HG03342 (cell line): ENCODE data around the gene ZNF222.
A peak's percentile ranks its signal among the peaks of the same experiment; 100 is the strongest.

Source experiments
- ATAC-seq: cut with Tn5 transposase; IDR thresholded peaks from one replicate; pipeline ENCODE4 v1.9.1; 2021; ENCODE audit warnings: mild to moderate bottlenecking, moderate library complexity; ENCODE audit not compliant: unreplicated experiment

ZNF222 gene

DNA sequence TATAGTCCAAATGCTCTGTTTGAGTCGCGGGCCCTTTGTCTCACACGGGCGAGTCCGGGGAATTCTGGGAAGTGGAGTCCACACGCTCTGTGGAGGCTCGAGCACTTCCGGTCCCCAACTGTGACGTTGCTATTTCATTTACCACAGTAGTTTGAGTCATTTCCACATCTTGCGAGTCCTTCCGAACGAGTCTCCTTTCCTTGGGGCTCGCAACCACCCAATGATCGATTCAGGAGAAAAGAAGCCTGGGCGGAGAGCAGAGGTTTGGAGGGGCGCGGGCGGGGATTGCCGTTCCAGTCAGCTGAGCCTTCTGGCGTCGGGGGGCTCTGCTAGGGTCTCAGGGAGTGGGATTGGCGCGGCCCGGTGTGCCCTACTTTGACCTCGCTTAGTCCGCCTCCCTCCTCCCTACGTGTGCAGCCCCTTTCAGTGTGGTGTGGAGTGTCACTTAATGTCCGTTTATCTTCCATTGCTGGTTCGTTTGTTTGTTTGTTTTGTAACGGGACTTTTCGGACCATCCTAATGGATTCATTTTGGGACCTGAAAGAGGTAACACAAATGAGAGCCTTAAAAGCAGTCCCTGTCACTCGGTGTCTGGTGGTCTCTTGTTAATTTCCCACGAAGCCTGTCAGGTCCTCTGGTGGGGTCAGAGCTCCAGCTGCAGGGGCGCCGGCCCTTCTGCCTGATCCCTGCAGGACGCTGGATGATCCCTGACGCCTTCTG lies at the start of gene ZNF222:
Gene ZNF222, plus strand, starts transcription at position 163 of the 720 bp plus-strand sequence. Its CDS starts 58 bp downstream, at position 221.
- peak; percentile 95 for ATAC-seq

DNA sequence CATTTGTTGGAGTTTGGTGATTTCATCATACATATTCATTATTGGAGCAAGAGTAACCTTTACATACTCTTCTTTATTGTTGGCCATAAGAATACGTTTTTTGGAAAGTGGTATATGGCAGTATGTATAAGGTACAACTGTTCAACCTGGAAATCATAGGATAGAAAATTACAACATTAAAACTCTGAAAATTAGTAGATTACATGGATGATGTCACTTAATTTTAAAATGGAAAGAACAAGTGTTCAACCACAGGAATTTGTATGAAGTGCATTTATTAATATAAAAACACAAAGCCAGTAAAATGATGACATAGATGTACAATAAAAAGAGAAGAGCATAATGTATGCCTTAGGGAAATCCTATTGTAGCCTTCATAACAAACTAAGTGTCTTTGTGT lies 48.4 kb upstream of the ZNF222 start:
- ATAC-seq: no peak

DNA sequence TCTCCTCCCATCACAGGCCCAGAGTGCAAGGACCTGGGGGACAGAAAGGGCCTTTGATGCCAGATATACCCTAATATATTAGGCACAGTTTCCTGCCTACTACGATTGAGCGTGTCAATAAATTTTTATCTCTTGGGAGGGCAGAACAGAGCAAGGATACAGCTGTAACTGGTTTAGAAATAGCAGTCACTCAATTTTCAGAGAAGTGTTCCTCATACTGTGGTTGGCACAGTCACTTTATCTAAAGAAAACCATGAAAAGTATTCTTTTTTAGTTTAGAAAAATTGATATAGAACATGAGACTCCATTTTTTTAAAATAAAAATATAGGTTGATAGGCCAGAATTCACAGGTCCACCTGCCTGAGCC lies 41.7 kb upstream of the ZNF222 start:
- ATAC-seq: peak; percentile 13

DNA sequence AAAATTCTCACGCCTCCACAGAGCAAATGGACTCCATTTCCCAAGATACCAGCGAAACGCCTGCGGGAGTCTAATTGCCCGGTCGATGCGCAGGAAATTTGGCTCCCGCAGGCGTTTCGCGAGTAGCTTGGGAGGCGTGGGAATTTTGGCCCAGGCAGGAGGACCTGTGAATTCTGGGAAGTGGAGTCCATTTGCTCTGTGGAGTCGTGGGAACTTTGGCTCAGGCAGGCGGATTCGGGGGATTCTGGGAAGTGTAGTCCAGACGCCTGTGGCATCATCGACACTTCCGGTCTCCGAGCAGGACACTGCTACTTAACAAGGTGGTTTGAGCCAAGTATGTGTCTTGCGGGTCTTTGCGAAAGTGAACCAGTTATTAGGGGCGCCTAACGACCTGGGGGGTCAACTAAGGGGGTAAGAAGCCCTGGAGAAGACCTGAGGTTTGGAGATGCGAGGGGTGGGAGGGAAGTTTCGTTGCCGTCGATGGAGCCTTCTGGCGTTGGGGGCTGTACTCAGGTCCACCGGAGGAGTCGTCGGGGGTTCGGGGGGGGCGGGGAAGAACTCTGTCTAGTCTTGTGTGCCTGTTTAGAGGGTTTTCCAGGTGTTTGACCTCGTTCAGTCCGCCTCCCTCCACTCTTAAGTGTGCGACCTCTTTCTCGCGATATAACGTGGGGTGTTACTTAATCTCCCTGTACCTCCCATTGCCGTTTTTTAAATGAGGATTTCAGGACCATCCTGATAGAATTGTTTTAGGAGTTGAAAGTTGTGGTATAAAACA lies 41.1 kb upstream of the ZNF222 start, which contains the start of gene ZNF155:
Gene ZNF155, plus strand, starts transcription at position 277 of the 775 bp plus-strand sequence. CDS start 4,356 bp downstream, outside the sequence.
- ATAC-seq: peak; percentile 89

DNA sequence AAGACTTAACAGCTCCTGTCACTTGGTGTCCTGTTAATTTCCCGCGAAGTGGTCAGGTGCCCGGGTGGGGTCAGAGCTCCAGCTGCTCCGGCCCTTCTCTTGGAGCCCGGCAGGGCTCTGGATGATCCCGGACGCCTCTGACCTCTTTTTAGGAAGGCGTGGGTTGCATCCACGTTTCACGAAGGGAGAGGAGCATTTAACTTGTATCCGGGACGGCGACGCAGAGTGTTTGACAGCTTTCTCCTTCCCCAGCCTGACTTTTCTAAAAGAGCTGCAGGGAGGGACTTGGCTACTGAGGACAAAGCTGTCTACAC lies 40.5 kb upstream of the ZNF222 start:
- no peak for ATAC-seq

DNA sequence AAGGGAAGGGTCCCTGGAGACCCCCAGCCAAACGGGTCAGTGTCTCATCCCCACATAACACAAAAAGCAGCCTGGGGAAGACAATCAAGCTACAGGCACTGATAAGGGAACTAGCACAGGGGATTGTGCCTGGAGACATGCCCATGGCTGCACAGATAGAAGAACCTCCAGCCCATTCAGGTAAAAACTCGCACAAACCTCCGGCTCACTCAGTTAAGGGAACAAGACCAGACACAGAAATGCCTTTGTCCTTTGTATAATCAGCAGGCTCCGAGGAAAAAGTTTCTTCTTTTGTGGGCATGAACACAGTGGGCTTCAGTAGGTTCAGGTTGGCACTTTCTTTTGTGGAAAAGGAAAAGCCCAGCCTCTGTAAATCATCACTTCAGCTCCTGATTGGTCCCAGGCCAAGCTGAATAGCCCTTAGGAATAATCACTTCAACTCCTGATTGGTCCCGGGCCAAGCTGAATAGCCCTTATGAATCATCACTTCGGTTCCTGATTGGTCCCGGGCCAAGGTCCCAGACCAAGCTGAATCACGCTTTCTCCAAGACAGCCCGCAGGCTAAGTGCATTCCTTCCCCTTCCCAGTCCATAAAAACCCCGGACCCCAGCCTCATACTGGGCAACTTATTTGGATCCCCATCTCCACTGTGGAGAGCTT lies 27.4 kb upstream of the ZNF222 start:
- ATAC-seq: no peak

DNA sequence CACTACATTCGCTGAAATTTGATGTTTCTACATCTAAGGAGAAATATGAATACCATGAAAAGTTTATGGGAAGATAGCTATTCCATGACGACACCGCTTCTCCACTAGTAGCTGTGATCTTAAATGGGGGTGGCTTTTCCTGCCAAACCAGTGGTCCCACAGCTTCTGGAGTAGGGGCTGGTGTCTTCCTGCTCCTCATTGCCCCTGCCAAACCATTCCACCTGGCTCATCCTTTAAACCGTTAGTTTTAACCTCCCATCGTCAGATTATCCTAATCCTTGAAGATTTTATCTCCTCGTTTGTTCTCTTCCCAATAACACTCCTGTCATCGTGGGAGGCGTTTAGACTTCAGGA lies 23.0 kb upstream of the ZNF222 start:
- ATAC-seq: no peak

DNA sequence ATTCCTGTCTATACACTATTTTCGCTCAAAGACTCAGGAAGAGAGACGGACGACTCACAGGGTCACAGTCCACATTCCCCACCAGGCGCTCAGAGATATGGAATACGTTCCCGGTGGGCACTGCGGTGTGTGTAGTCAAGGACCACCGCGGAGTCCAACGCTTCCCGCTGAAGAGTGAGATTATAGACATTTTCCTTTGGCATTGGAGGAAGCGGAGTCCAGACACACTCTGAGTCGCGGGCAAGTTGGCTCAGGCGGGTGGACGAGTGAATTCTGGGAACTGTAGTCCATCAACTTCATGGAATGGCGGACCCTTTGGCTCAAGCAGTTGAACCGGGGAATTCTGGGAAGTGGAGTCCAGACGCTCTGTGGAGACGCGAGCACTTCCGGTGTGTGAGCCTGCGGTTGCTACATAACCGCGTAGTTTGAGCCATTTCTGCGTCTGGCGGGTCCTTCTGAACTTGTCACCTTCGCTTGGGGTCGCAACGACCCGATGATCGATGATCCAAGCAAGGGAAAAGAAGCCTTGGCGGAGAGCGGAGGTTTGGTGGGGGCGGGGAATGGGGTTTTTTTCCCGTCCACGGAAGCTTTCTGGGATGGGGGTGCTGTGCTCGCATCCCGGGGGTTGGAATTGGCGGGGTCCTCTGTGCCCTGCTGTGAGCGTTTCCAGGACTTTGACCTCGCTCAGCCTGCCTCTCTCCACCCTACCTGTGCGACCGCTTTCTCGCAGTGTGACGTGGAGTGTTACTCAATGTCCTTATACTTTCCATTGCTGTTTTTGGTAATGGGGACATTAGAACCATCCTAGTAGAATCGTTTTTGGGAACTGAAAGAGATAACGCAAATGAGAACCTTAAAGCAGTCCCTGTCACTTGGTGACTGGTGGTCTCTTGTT lies 22.4 kb upstream of the ZNF222 start, which contains the start of gene ZNF230:
Gene ZNF230, plus strand, starts transcription at position 392 of the 895 bp plus-strand sequence. CDS start 4,122 bp downstream, outside the sequence.
- peak; percentile 92 for ATAC-seq

DNA sequence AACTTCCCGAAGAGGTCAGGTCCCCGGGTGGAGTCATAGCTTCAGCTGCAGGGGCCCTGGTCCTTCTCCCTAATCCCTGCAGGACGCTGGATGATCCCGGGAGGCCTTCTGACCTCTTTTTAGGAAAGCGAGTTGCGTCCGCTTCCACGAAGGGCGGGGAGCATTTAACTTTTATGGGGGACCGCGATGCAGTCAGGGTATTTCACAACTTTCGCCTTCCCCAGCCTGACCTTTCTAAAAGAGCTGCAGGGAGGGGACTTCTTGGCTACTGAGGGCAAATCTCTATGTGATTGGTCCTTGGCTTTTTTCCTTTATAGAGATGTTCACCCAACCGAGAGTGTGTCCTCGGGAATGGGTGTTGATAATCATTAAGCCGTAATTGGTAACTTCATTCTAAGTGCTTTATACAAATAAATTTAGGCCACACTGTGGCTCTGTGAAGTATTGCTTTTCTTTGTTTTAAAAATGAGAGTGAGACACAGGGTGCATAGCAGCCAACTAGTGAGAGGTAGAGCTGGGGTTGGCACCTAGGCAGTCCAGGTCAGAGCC lies 21.6 kb upstream of the ZNF222 start:
- ATAC-seq: peak; percentile 36

DNA sequence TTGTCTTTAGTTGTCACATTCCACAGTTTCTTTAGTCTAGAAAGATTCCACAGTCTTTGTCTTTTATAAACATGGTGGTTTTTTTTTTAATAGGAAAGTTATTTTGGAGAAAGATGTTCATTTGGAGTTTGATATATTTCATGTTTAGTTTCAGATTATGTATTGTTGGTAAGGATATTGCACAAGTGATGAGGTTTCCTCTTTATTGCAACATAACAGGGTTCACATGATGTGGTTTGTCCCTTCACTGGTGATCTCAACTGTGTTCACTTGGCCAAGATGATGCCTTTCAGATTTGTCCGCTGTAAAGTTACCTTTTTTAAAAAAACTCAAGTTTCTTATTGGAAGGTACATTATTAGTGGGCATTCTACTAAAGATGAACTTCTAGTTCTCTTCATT lies 19.2 kb upstream of the ZNF222 start:
- no peak for ATAC-seq

DNA sequence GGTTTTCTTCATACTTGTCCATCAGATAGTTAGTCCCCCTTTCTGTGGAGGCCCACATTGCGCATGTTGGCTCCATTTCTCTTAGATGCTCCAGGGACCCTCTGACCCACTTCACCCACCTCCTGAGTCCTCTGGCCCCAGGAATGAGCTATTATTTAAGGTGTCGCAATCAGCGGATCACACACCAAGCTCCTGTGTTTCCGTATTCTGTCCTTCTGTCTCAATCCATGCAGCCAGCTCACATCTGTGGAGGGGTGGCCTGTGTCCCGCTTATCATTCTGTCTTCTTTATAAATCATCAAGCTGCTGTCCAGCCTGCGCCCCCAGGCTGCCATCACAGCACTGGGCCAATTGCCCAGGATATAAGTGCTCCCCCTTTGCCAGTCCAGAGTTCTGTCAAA lies 17.7 kb upstream of the ZNF222 start:
- no peak for ATAC-seq

DNA sequence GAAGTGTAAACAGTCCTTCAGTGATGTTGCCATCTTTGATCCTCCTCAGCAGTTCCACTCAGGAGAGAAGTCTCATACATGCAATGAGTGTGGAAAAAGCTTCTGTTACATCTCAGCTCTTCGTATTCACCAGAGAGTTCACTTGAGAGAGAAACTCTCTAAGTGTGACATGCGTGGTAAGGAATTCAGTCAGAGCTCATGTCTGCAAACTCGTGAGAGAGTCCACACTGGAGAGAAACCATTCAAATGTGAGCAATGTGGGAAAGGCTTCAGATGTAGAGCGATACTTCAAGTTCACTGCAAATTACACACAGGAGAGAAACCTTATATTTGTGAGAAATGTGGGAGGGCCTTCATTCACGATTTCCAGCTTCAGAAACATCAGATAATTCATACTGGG lies 14.7 kb upstream of the ZNF222 start:
- no peak for ATAC-seq

DNA sequence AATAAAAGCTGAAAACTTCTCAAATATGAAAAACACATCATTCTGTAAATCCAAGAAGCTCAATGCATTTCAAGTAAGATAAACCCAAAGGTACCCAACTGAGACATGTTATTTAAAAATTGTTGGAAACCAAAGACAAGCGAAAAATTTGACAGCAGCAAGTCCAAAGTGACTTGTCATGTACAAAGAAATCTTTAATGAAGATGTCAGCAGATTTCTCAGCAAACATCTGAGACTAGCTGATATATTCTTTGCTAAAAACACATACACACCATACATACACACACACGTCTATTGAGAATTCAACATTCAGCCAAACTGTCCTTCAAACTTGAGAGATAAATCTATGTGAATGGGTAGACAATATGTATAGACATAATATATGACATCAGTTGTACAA lies 5.7 kb upstream of the ZNF222 start:
- no peak for ATAC-seq

DNA sequence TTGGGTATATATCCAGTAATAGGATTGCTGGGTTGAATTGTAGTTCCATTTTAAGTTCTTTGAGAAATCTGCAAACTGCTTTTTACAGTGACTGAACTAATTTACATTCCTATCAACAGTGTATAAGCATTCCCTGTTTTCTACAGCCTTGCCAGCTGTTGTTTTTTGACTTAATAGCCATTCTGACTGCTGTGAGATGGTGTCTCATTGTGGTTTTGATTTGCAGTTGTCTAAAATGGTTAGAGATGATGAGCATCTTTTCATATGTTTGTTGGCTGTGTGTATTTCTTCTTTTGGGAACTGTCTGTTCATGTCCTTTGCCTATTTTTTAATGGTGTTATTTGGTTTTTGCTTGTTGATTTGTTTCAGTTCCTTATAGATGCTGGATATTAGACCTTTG lies 4.0 kb upstream of the ZNF222 start:
- ATAC-seq: no peak

DNA sequence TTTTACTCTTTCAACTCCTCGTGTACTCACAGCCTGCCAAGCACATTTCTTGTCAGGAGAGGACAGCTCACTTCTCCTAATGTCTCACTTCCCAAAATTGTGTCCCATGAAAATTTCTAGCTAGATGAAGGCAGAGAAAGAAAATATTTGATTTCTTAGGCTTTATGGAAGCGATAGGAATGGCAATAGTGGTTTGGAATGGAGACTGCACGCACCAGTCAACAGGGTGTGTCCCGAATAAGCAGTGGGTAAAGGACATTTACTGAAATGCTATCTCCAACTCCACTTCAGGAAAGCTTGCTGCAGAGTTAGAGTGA lies 321 bp upstream of the ZNF222 start:
- ATAC-seq: no peak

DNA sequence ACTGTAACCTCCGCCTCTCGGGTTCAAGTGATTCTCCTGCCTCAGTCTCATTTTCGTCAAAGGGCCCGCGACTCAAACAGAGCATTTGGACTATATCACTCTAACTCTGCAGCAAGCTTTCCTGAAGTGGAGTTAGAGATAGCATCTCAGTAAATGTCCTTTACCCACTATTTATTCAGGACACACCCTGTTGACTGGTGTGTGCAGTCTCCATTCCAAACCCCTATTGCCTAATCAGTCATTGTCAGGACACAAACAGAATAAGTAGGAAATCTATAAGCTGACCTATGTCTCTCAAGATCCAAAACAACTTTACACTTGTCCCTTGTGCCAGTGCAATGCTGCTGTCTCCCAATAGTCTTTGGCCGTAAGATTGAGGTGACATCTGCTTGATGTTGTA lies 1.4 kb downstream of the ZNF222 start:
- ATAC-seq: no peak

DNA sequence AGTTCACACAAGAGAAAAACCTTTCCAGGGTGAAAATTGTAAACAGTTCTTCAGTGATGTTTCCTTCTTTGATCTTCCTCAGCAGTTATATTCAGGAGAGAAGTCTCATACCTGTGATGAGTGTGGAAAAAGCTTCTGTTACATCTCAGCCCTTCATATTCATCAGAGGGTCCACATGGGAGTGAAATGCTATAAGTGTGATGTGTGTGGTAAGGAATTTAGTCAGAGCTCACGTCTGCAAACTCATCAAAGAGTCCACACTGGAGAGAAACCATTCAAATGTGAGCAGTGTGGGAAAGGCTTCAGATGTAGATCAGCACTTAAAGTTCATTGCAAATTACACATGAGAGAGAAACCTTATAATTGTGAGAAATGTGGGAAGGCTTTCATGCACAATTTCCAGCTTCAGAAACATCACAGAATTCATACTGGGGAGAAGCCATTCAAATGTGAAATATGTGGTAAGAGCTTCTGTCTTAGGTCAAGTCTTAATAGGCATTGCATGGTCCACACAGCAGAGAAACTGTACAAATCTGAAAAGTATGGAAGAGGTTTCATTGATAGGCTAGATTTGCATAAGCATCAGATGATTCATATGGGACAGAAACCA lies 6.9 kb downstream of the ZNF222 start:
- ATAC-seq: no peak

DNA sequence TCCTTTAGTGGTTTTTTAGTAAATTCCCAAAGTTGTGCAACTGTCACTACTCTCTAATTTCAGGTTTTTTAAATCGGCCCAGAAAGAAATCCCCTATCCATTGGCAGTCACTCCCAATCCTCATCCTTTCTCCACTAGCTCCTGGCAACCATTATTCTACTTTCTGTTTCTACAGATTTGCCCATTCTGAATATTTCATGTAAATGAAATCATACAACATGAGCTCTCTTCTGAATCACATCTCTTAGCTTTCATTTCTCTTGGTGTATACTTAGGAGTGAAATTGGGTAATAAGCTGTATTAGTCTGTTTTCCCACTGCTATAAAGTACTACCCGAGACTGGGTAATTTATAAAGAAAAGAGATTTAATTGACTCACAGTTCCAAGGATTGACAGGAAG lies 17.0 kb downstream of the ZNF222 start:
- ATAC-seq: no peak

DNA sequence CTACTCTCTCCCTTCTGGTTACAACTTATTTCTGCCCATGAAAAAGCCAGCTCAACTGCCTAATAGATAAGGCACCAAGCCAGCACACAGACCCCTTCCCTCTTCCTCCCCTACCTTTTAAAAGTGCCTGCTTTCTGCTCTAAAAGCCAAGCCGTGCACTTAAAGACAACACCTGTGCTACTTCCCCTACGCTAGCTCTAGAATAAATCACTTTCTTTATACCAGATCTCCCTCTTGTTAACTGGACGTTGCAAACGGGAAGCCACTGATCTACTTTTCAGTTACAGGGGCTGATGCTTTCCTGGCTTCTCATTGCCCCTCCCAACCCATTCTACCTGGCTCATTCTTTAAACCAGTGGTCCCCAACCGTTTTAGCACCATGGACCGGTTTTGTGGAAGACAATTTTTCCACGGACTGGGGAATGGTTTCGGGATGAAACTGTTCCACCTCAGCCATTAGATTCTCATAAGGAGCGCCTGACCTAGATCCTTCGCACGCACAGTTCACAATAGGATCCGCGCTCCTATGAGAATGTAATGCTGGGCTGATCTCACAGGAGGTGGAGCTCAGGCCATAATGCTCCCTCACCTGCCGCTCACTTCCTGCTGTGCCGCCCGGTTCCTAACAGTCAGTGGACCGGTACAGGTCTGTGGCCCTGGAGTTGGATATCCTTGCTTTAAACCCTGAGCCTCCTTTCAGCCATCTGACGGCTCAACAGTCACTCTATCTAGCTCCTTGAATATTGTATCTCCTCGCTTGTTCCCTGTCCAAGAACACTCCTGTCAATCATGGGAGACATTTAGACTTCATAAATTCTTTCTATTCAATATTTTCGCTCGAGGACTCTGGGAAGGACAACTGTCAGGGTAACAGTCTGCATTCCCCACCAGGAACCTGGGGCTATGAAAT lies 25.8 kb downstream of the ZNF222 start:
- no peak for ATAC-seq
